GM19193 (cell line): ENCODE measurements around the gene UMODL1.

Source experiments
- POLR2A ChIP-seq: IDR thresholded peaks from 4 replicates; pipeline ENCODE4 v1.6.1; 2011; ENCODE audit not compliant: insufficient read depth, insufficient read length; ENCODE audit errors: extremely low read depth

The UMODL1 gene

DNA sequence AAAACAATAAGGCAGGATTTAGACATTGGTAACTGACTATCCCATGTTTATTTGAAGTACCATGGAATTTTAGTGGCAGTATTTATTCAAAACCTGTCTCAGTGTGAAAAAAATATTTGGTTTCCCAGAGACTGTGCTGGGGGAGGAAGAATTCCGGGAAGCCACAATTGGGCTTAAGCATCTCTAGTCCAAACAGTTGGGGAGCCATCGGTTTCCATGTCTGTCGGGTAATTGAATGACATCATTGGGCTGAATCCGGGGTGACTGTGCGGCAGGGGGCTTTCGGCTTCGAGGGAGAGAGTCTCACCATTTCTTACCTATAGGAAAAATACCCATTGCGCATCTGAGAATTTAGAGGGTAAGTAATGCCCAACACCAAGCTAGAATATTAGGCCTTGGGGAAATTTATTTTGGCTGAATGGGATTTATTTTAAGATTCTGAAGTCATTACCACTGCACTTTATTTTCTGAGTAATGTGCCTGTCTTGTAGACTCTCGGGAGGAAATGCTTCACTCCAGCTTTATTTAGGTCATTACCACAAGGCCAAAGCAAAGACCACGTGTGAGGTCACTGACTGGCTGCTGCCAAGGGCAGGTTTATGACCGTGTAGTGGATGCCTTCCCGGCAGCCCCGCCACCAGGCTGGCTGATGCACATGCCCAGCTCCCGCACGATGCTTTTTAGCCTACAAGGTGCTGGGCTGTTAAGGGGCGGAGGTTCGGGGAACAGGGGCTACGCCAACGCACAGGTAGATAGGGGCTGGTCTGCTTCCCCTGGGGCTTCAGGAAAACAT lies 23.1 kb upstream of the UMODL1 start:
- TF ChIP-seq POLR2A: no peak

DNA sequence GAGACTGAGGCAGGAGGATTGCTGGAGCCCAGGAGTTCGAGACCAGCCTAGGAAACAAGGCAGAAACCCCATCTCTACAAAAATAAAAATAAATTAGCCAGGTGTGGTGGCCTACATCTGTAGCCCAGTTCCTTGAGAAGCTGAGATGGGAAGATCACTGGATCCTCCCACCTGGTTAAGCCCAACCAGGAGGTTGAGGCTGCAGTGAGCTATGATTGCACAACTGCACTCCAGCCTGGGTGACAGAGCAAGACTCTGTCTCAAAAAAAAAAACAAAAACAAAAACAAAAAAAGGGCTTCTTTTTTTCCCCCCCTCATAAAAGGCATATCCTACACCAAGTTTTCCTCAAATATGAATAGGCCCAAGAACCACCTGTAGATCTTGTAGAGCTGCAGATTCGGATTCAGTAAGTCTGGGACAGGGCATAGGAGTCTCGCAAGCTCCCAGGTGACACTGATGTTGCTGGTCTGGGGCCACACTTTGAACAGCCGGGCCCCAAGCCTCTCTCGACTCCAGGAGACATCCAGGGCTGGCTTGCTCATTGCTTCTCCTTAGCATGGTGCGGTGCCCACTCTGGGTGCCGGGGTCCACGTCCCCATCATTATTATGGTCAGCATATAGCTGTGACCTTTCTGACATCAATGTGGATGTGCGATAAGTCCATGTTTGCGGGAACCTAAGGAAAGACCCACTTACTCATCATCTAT lies 22.1 kb upstream of the UMODL1 start:
- TF ChIP-seq POLR2A: no peak

DNA sequence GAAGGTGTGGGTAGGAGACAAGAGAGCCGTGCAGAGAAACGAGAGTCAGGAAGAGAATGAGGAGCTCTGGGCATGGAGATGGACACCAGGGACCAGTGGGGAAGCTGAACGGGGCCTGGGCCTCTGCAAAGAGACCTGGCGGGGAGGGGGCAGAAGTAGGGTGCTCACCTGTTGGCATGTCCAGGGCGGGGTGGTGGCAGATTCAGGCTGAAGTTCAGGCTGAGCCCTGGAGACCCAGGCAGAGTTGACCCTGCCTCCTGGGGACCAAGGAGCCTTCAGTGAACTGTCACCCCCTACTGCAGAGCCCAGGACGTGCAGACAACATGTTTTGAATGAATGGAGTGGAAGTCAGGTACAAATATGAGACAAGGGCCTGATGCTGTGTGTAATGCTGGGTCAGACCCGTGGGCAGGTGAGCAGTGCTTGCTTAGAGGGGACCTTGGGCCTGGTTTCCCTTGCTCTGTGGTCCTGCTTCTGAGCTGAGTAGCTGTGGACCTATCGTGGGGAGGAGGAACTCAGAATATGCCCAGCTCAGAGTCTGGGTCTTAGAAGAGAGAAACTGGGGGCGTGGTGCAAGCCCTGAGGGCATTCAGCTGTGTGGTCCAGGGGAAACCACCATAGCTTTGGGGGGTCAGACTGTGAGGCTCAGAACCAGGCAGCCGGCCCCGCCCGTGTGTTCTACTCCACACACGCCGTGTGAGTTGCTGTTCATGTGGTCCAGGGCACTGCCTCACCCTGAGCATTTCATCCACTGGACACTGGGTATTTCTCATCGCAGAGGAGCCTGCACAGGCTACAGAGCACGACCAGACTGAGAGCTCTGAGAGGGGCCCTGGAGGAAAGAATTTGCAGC lies 21.3 kb upstream of the UMODL1 start:
- no peak for TF ChIP-seq POLR2A

DNA sequence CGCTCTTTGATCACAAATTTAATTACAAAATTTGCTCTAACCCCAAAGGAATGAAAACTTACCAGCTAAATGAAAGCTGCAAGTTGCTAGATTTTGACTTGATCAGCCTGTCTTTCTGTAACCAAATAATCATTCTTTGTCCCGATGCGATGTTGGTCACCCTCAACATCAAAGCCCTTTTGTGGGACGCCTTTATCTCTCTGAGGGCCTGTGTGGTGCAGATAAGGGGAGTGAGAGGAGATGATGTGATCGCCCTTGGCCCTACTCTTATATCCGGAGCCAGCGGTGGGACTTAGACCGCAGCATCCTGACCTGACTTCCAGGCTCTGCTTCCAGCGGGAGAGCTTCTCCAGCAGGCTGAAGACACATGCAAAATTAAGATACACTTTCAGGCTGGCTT lies 19.3 kb upstream of the UMODL1 start:
- no peak for TF ChIP-seq POLR2A

DNA sequence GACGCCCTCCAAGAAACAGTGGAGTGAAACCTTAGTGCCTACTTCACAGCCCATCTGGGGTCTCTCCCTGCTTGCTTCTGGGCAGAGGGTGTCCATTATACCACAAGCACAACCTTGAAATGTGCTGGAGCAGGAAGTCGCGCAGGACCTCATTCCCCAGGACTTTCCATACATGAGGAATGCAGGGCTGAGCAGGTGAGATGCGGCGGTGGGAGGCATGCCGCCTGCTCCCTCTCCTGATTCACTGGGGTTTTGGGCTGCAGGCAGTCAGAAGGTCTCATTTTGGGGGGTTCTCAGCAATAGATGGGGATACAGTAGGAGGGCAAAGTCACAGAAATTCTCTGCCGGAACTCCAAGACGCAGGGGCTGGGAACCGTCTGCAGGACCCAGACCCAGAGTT lies 15.7 kb upstream of the UMODL1 start:
- no peak for TF ChIP-seq POLR2A

DNA sequence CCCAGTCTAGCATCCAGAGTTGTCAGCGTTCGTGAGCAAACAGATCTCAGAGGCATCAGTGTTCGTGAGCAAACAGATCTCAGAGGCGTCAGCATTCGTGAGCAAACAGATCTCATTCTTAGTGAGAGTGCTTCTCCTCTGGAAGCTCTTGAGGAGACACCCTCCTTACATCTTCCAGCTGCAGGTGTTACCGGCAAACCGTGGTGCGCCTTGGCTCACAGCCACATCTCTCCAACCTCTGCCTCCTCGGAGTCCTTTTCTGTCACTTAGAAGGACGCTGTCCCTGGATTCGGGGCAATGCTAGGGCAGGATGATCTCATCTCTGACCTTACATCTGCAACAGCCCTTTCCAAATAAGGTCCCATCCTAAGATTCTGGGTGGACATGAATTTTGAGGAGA lies 14.6 kb upstream of the UMODL1 start:
- no peak for TF ChIP-seq POLR2A

DNA sequence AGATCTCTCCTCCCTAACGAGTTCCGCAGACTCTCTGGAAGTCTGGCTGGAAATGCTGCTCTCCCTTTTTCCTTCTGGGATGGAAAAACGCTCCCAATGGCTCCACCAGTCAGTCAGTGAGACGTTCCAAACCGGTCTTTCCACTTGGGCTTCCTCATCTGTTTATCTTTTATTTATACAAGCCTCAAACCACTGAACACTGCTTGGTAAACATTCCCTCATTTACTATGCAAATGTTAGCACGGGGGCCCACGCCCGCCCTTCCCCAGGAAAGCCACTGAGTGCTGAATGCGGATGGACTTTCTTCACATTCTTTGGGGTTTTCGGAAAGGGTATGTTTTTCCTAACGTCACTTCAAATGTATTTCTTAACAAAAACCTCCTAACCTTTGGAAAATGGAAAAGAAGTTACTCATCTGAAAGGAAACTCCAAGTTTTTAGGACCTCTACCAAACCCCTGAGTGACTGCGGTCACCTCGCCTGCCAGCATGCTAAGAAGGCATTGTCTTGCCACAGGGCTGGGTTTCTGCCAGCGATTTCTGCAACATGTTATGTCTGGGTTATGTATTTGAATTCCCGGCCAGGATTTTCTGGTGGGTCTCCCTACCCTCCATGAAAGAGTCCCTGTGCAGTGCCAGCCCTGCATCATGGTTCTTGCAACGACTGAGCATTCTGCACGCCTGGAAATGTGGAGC lies 14.0 kb upstream of the UMODL1 start:
- no peak for TF ChIP-seq POLR2A

DNA sequence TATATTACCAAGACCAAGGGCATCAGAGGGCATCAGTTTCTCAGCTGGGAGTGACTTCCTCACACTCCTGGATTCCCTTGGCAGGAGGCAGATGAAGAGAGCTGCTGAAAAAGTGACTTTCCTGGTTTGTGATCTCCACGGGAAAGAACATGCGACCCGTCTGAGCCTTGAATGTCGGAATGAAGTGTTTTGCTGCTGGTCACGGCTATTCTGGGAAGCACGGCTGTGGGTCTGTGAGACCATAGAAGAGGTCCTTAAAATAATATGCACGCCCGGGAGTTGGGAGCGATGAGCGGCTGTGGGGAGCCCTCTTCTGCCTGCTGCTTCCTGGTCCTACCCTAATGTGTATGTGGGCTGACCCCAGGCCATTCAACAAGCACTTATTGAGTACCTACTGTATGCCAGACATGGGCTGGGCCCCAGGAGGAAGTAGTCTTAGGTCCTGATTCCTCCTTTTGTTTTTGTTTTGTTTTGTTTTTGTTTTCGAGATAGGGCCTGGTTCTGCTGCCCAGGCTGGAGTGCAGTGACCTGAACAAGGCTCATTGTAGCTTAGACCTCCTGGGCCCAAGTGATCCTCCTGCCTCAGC lies 13.2 kb upstream of the UMODL1 start:
- TF ChIP-seq POLR2A: no peak

DNA sequence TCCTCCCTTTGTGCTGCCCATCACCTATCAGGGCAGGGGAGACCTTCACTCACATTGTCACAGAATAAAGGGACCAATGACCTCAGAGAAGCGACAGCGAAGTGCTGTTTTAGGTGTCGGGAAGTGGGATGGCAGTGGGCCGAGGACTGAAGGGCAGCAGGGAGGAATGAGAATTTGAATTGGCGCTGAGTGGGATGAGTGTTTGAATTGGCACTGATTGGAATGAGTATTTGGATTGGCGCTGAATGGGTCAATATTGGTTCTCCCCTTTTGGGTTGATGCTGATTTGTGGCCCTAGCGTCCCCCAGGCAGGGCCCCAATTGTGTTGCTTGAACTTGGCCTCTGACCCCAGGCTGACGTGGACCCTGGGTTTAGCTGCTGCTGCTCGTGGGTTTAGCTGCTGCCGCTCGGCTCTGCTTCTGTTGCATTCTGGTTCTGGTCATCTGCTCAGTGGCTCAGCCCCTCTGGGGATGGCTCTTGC lies 12.4 kb upstream of the UMODL1 start:
- TF ChIP-seq POLR2A: no peak

DNA sequence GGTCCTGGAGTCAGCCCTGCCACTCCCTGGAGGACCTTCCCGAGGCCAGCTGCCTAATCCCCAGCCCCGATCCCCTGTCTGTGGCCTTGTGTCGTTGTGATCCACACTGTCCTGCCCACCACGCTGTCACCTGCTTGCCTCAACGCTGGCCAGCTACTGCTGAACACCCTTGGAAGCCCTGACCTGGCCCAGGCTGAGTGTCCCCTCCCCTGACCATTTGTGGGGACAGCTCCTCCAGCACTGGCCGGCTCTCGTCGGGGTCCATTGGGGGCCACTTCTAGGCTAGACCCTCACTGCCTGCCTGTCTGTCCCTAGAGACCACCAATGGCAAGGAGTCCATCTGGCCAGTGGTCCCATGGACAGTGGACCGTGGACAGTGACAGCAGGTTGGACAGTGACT lies 12.0 kb upstream of the UMODL1 start:
- no peak for TF ChIP-seq POLR2A

DNA sequence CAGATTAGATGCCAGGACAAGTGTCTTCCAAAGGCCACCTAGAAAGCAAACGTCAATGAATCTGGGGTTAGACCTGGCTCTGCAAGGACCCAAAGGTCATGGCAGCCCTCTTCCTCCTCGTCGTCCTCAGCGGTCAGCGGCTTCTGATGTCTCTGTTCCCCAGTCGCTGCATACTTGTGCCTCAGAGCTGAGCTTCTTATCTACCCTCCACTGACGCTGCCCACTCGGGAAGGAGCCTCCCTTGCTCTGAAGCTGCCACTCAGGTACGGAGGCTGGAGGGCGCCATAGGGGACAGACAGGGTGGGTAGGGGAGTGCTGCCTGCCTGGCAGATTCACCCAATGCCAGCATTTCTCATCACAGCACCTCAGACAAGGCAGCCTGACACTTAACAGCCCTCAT lies 11.4 kb upstream of the UMODL1 start:
- TF ChIP-seq POLR2A: no peak

DNA sequence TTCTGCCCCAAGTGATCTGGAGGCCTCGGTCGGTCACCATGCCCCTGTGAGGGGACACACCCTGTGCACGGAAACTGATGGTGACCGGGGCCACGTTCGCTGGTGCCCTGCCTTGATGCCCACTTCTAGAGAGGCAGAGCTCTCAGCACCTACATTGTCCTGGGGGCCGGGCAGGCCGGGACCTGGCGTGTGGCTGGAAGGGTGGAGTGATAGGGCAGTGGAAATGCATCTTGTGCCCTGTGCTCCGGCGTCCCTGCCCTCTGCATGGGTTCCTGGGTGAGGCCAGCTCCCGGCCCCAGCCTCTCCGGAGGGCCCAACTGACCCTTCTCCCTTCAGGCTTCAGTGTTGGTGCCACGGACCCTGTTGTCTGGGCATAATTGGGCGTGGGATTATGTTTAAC lies 11.0 kb upstream of the UMODL1 start:
- TF ChIP-seq POLR2A: no peak

DNA sequence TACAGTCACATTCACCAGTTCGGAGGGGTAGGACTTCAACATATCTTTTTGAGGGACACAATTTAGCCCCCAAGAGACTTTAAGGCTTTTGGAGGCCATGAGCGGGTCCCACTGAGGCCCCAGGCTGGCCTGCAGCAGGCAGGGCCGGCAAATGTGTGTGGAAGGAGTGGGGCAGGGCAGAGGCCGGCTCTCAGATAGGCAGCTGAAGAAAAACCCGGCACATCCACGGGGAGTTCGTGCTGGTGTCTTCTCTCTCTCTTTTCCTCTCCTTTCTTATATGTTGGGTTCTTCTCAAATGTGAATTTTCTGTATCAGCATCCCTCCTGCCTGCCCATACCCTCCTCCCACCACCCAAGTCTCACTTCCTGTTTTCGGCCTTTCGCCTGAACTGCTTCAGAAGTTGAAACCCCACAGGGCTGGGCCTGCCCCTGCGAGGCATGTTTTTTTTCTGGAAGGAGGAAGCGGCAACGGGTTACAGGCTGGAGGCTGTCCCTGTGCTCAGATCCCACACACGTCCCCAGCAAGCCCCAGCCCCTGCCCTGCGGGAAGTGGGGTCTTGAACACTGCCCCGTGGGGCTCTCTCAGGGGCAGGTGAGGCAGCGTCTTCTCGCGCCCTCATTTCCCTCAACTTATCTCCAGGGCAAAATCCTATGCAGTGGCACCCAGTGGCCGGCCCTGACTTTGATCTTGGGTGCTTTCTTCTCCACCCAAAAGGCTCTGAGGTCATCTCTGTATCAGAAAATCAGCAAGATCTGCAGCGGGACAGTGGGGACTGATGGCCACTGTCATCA lies 9.7 kb upstream of the UMODL1 start:
- TF ChIP-seq POLR2A: peak; percentile 39

DNA sequence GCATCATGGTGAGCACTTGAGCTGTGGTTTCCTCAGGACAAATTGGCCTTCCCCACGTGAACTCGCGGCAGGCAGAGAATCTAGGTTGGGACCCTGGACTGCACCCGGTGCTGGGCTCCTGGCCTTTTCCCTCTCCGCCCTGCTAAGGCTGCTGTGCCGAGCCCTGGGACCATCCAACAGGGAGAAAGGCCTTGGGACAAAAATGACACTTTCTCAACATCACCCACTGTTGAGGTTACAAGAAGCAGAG lies 9.2 kb upstream of the UMODL1 start:
- no peak for TF ChIP-seq POLR2A
